ENCODE data around the gene GGTLC1. TPM values are rescaled to one million over a fixed set of nuclear protein-coding genes. Genes with fewer than 3 reads are reported as not detected.

The GGTLC1 gene
- total RNA-seq, 1 donor from 2014 or later, result 105 TPM

DNA sequence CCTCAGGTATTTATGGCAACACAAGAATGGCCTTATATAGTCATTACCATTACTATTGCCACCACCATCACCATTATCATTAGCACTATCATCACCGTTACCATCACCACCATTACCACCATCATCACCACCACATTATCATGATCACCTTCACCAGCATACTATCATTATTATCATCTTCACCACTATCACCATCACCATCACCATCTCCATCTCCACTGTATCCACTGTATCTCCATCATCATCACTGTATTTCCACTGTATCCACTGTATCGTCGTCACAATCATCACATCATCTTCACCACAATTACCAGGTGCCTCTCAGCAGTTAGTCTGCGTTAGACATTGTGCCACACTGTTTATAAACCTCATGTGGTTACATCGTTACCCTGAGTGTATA, 45.3 kb downstream of the GGTLC1 start:
- ATAC-seq (no peak), DNase-seq (no peak)
- intact Hi-C loops (cut with DNase I), result no loop called here
- TF ChIP-seq, protein P1, sequence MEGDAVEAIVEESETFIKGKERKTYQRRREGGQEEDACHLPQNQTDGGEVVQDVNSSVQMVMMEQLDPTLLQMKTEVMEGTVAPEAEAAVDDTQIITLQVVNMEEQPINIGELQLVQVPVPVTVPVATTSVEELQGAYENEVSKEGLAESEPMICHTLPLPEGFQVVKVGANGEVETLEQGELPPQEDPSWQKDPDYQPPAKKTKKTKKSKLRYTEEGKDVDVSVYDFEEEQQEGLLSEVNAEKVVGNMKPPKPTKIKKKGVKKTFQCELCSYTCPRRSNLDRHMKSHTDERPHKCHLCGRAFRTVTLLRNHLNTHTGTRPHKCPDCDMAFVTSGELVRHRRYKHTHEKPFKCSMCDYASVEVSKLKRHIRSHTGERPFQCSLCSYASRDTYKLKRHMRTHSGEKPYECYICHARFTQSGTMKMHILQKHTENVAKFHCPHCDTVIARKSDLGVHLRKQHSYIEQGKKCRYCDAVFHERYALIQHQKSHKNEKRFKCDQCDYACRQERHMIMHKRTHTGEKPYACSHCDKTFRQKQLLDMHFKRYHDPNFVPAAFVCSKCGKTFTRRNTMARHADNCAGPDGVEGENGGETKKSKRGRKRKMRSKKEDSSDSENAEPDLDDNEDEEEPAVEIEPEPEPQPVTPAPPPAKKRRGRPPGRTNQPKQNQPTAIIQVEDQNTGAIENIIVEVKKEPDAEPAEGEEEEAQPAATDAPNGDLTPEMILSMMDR (IDR thresholded peaks at IDR 0.05), result no peak
- no peaks in the 10 kb centered on the region for H3K36me3 ChIP-seq
- H3K4me1 ChIP-seq, result no peaks in the 10 kb centered on the region
- no peak overlapping the region for H3K27ac ChIP-seq
- no peaks in the 10 kb centered on the region for H3K27me3 ChIP-seq
- H3K9me3 ChIP-seq, result no peaks in the 10 kb centered on the region
- H3K4me3 ChIP-seq, result no peak overlapping the region

DNA sequence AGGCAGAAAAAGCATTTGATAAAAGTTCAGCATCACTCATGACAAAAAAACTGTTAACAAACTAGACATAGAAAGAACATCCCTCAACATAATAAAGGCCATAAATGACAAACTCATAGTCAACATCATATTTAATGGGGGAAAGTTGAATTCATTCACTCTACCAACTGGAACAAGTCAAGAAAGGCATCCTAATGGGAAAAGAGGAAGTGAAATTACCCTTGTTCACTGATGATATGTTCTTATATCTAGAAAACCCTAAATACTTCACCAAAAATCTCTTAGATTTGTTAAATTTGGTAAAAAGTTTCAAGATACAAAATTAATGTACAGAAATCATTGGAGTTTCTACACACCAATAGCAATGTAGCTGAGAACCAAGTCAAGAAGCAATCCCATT, 48.9 kb downstream of the GGTLC1 start:
- no peaks in the 10 kb centered on the region for H3K9me3 ChIP-seq
- H3K4me3 ChIP-seq, result no peak overlapping the region
- intact Hi-C loops (cut with DNase I), result no loop called here

DNA sequence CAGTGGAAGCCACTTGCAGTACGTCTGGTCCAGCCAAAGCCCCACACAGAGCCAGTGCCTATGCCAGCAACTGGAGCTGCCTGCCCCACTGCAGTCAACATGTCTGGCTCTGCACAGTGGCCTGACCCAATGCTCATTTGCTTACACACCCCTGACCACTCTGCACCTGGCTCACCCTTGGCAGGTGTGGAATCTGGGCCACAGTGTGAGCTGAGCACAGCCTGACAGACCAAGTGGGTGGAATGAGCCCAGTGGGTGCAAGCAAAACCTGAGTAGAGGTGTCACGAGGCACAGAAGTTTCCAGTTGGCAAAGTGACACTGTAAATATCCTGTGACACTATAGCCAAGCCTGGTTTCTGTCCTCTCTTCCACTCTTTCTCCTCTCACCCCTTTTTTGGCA, 49.5 kb downstream of the GGTLC1 start:
- H3K9me3 ChIP-seq, result no peaks in the 10 kb centered on the region
- no peaks in the 10 kb centered on the region for H3K4me1 ChIP-seq
- peaks cover 6% of the 10 kb centered on the region for H3K27me3 ChIP-seq
- DNase-seq (peak; percentile 61), ATAC-seq (peak; percentile 49)
- H3K36me3 ChIP-seq, result no peaks in the 10 kb centered on the region
- no peak overlapping the region for H3K27ac ChIP-seq
- TF ChIP-seq, protein P1 (IDR thresholded peaks at IDR 0.05), result no peak
- intact Hi-C loops (cut with DNase I), result no loop called here
- no peak overlapping the region for H3K4me3 ChIP-seq

More for the DNA sequence above, 48.9 kb downstream of the GGTLC1 start:
- no peak for DNase-seq
- H3K4me1 ChIP-seq, result no peaks in the 10 kb centered on the region
- no peak for ATAC-seq
- H3K36me3 ChIP-seq, result no peaks in the 10 kb centered on the region
- TF ChIP-seq, protein P1 (IDR thresholded peaks at IDR 0.05), result no peak
- no peak overlapping the region for H3K27ac ChIP-seq
- H3K27me3 ChIP-seq, result peaks cover 6% of the 10 kb centered on the region

DNA sequence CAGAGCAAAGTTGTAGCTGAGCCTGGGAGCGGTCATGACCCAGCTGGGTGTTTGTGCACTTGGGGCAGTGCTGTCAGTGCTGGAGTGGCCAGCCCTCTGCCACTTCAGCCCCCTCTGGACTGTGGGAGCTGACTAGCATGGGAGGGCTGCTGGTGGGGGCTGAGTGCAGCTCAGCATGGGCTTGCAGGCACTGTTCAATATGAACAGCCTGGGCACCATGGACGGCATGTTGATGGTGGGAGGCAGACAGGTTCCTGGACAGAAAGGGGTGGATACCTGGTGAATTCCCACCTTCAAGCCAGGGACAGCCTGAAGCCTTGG, 50.5 kb downstream of the GGTLC1 start:
- Histone ChIP-seq H3K4me3 (no peak overlapping the region), H3K36me3 (no peaks in the 10 kb centered on the region), H3K27me3 (peaks cover 6% of the 10 kb centered on the region), H3K4me1 (no peaks in the 10 kb centered on the region), H3K27ac (no peak overlapping the region), H3K9me3 (no peaks in the 10 kb centered on the region)
- DNase-seq, result no peak
- no peak for ATAC-seq
- TF ChIP-seq, protein P1 (IDR thresholded peaks at IDR 0.05), result no peak
- intact Hi-C loops (cut with DNase I), result no loop called here

DNA sequence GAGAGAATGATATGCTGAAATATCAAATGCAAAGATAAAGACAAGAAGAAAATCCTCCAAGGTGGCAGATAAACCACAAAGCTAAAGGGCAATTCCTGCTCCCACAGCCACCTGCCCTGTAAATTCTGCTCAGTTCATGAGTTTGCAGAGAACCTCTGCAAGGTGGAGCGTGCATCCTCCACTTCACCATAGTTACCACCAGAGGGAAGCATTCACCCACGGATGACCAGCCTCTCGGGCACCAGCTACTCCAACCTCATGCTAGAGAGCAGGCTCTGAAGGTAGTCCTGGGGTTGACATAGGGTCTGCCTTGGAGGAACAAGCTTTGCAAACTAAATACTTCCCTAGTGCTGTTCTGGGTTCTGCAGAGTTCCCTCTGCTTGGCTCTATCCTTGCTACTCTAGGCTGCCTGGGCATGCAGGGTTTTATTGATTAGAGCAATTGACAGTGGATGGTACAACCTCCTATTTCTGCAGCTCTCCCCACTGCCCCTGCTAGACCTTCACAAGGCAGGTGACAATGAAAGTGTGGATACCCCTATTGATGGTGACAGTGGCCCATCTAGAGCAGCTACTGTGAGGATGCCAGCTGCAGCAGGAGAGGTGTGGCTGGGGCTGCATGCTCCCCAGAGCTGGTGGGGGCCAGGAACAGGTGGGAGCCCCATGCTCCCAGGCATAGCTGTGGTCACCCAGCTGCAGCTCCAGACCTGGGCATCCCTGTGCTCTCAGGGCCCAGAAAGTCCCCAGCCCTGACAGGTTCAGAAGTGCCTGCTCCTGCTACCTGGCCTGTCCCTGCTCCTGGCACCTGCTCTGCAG, 51.1 kb downstream of the GGTLC1 start:
- ATAC-seq, result peak; percentile 99
- Histone ChIP-seq H3K4me1 (no peaks in the 10 kb centered on the region), H3K27me3 (peaks cover 6% of the 10 kb centered on the region), H3K36me3 (no peaks in the 10 kb centered on the region), H3K4me3 (no peak overlapping the region), H3K9me3 (no peaks in the 10 kb centered on the region), H3K27ac (no peak overlapping the region)
- intact Hi-C loops (cut with DNase I), result no loop called here
- TF ChIP-seq, protein P1 (IDR thresholded peaks at IDR 0.05), result peak; percentile 78
- DNase-seq, result peak; percentile 71

Other genes with a start within 250 kb of the GGTLC1 start
- not detected for gene CST1, start 237.8 kb downstream of the GGTLC1 start, total RNA-seq
- not detected for gene CST2, start 162.1 kb downstream of the GGTLC1 start, total RNA-seq
- gene CST5, start 109.0 kb downstream of the GGTLC1 start, total RNA-seq, result 0.55 TPM